Uterus (tissue), 2 donors: ENCODE data around the gene OGA.

Source experiments
- CTCF ChIP-seq, 4 experiments: fragments of 200-600 bp in 2 of 4; fragments of 450-650 bp in 2 of 4; sonication (generic) in 2 of 4; IDR thresholded peaks; one replicate each; pipeline ENCODE4 v1.5.1; 2016 to 2019; ENCODE audit warnings: antibody characterized with exemption in 4 of 4, mild to moderate bottlenecking in 2 of 4, moderate library complexity in 1 of 4
- POLR2A ChIP-seq, 2 donors: fragments of 450-650 bp; IDR thresholded peaks; one replicate each; pipeline ENCODE4 v1.6.1; 2016; ENCODE audit warnings: antibody characterized with exemption in 2 of 2, mild to moderate bottlenecking in 1 of 2, moderate library complexity in 1 of 2

GRCh38 chr10:101848894-101849351 is 30.7 kb upstream of the OGA start:
- TF ChIP-seq POLR2A (IDR thresholded peaks at IDR 0.05) (no peak), CTCF (IDR thresholded peaks at IDR 0.05) (no peak)
